Activated CD8-positive, alpha-beta T cell treated with anti-CD3 and anti-CD28 coated beads, Interleukin-2, amount 10 ng/mL, durations not matched to agents 7 days and 5 days (primary cell): Measurements from ENCODE around the gene ARID5B. TPM values are rescaled to one million over a fixed set of nuclear protein-coding genes. Genes with fewer than 3 reads are reported as not detected.
"Not testable (repeated sequence)": the region's sequence is repeated elsewhere in the genome, so short reads cannot be mapped to it uniquely, and the experiment has no call there.

Experiments
- ATAC-seq: fragments of 150-1000 bp; cut with Tn5 transposase; one replicate; pipeline ENCODE4 v1.10.0; 2021; ENCODE audit warnings: moderate library complexity
- CTCF ChIA-PET: fragments of 350-600 bp; sonication (Branson Sonifier 250); formaldehyde crosslinking; loops from one replicate; lab custom pipeline; 2021; ENCODE audit warnings: antibody characterized with exemption; lab: Charles Lee
- POLR2A ChIA-PET: fragments of 350-600 bp; sonication (Branson Sonifier 250); formaldehyde crosslinking; loops from one replicate; lab custom pipeline; 2021; ENCODE audit warnings: antibody characterized with exemption; lab: Charles Lee
- DNase-seq: peaks from one replicate; pipeline ENCODE4 v3.0.0-alpha.2; 2020
- H3K27ac Mint-ChIP-seq: one replicate; pipeline ENCODE4 v1.8.0; 2021; ENCODE audit warnings: mild to moderate bottlenecking, mixed read lengths
- H3K27me3 Mint-ChIP-seq: one replicate; pipeline ENCODE4 v1.8.0; 2021; ENCODE audit warnings: low read depth, mixed read lengths
- H3K36me3 Mint-ChIP-seq: one replicate; pipeline ENCODE4 v1.8.0; 2021; ENCODE audit warnings: low read depth, mixed read lengths
- H3K4me1 Mint-ChIP-seq: one replicate; pipeline ENCODE4 v1.8.0; 2021; ENCODE audit warnings: low read depth, mixed read lengths
- H3K4me3 Mint-ChIP-seq: one replicate; pipeline ENCODE4 v1.8.0; 2021; ENCODE audit warnings: mild to moderate bottlenecking, mixed read lengths
- H3K9me3 Mint-ChIP-seq: one replicate; pipeline ENCODE4 v1.8.0; 2022; ENCODE audit warnings: mixed read lengths; ENCODE audit not compliant: insufficient read depth
- total RNA-seq, 2 experiments: library from RNA; stranded (reverse); gene quantifications; one replicate each; pipeline ENCODE4 v1.2.3, GENCODE V29; 2021

Gene ARID5B
- total RNA-seq, 2 experiments from 2014 or later: 18.0 to 21.6 TPM

- no peak overlapping the region for H3K27ac Mint-ChIP-seq
- POLR2A ChIA-PET: no interaction called here
- H3K36me3 Mint-ChIP-seq: peaks cover 46% of the 10 kb centered on the region
- H3K4me3 Mint-ChIP-seq: no peak overlapping the region
- ATAC-seq: no peak
- H3K9me3 Mint-ChIP-seq: peaks cover 7% of the 10 kb centered on the region
- CTCF ChIA-PET: interaction anchor here (1.2 kb wide), 2 partner anchors 16 to 74 kb away, joined by 3 to 4 read pairs; no protein-coding TSS in a partner anchor
- H3K27me3 Mint-ChIP-seq: no peaks in the 10 kb centered on the region
- DNase-seq: no peak
- peaks cover 21% of the 10 kb centered on the region for H3K4me1 Mint-ChIP-seq
Measured at GRCh38 chr10:61970182-61971002, 68.9 kb downstream of the ARID5B start.

DNA sequence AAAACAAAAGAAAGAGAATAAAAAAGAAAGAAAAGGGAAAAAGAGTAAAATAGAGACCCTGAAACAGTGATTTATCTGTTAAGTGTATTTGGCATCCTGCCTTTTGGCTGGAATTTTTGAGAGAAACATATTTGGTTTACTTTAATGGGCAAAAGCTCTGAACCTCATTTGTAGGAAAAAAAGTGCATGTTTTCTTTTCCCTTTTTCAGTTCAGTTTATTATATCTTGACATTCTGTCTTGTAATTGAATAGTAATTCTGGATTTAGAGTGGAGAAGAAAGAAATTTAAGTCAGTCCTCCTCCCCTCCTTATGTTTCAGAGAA lies 69.5 kb downstream of the ARID5B start:
- peaks cover 46% of the 10 kb centered on the region for H3K36me3 Mint-ChIP-seq
- ChIA-PET POLR2A (no interaction called here), CTCF (interaction anchor here (1.2 kb wide), 2 partner anchors 15 to 74 kb away, joined by 3 to 4 read pairs; no protein-coding TSS in a partner anchor)
- H3K27me3 Mint-ChIP-seq: no peaks in the 10 kb centered on the region
- ATAC-seq: no peak
- H3K9me3 Mint-ChIP-seq: peaks cover 7% of the 10 kb centered on the region
- H3K4me1 Mint-ChIP-seq: peaks cover 17% of the 10 kb centered on the region
- H3K27ac Mint-ChIP-seq: no peak overlapping the region
- no peak for DNase-seq
- no peak overlapping the region for H3K4me3 Mint-ChIP-seq

- Mint-ChIP-seq H3K36me3 (peaks cover 42% of the 10 kb centered on the region), H3K9me3 (peaks cover 3% of the 10 kb centered on the region), H3K27ac (no peak overlapping the region), H3K27me3 (no peaks in the 10 kb centered on the region), H3K4me1 (peaks cover 17% of the 10 kb centered on the region), H3K4me3 (no peak overlapping the region)
- ATAC-seq: no peak
- no peak for DNase-seq
- POLR2A ChIA-PET: no interaction called here
- CTCF ChIA-PET: interaction anchor here (1.6 kb wide), 1 partner anchor 65 kb away, joined by 4 read pairs; no protein-coding TSS in a partner anchor
Measured at GRCh38 chr10:61973169-61973568, 71.7 kb downstream of the ARID5B start.

DNA sequence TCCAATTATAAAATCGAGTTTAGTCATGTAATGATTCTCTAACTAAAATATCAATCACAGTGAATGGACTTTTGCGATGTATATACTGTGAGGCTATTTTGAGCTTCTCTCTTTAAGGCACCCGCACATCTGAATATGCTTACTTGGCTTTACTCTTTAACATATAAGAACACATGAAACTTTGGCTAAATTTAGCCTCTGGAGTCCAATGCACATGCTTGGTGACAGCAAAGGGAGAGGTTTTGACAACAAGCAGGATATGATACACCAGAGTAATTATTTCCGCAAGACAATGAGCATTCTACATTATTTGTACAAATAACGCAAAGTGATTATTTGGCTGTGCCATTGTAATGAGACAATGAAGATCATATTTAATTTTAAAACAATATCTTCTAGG lies 72.4 kb downstream of the ARID5B start:
- no peak for ATAC-seq
- DNase-seq: no peak
- H3K27me3 Mint-ChIP-seq: no peaks in the 10 kb centered on the region
- POLR2A ChIA-PET: no interaction called here
- peaks cover 42% of the 10 kb centered on the region for H3K36me3 Mint-ChIP-seq
- no peak overlapping the region for H3K27ac Mint-ChIP-seq
- H3K4me1 Mint-ChIP-seq: peaks cover 17% of the 10 kb centered on the region
- CTCF ChIA-PET: no interaction called here
- peaks cover 3% of the 10 kb centered on the region for H3K9me3 Mint-ChIP-seq
- no peak overlapping the region for H3K4me3 Mint-ChIP-seq

DNA sequence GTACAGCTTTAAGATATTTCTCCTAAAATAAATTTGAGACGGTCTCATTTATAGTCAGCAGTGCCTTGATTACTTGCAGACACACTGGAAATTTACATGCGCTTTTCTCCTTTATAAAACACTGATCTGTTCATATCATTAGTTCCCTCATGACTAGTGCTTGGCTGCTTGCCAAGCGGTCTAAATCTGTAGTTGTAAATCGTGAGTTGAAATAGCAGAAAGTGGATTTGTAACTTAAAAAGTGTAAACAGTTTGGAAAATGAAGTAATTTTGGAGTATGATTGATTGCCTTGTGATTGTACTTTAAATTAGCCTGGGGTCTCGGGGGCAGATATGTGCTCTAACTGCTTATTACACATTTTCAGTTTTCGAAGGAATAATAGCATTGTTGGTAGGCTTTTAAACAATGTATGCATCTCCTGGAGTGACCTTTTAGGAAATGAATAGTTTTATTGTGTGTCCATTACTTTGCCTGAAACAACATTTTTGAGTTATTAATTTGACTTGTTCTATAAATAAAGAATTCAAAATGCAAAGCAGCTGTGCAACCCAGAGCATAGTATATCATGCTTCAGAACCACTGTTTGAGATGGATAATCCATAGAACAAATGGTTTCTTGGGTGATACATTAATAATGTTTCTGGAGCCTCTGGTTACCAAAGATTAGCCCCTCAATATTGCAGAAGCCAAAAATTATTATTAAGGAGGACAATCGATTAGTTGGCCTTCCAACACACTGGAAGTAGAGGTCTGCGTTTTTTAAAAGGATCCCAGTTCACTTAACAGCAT lies 73.3 kb downstream of the ARID5B start:
- ATAC-seq (no peak), DNase-seq (no peak)
- no peaks in the 10 kb centered on the region for H3K27me3 Mint-ChIP-seq
- ChIA-PET CTCF (interaction anchor here (1.4 kb wide), 1 partner anchor 14 kb away, joined by 4 read pairs; no protein-coding TSS in a partner anchor), POLR2A (interaction anchor here (0.6 kb wide), 1 partner anchor 12 kb away, joined by 3 read pairs; no protein-coding TSS in a partner anchor)
- peaks cover 17% of the 10 kb centered on the region for H3K4me1 Mint-ChIP-seq
- H3K27ac Mint-ChIP-seq: no peak overlapping the region
- H3K36me3 Mint-ChIP-seq: peaks cover 47% of the 10 kb centered on the region
- peaks cover 3% of the 10 kb centered on the region for H3K9me3 Mint-ChIP-seq
- H3K4me3 Mint-ChIP-seq: no peak overlapping the region

- CTCF ChIA-PET: interaction anchor here (1.4 kb wide), 1 partner anchor 13 kb away, joined by 4 read pairs; no protein-coding TSS in a partner anchor
- H3K36me3 Mint-ChIP-seq: peaks cover 45% of the 10 kb centered on the region
- no peak for DNase-seq
- H3K9me3 Mint-ChIP-seq: peaks cover 3% of the 10 kb centered on the region
- POLR2A ChIA-PET: interaction anchor here (0.6 kb wide), 2 partner anchors 12 to 79 kb away, joined by 3 read pairs; no protein-coding TSS in a partner anchor
- peaks cover 13% of the 10 kb centered on the region for H3K4me1 Mint-ChIP-seq
- ATAC-seq: no peak
- no peak overlapping the region for H3K27ac Mint-ChIP-seq
- no peak overlapping the region for H3K4me3 Mint-ChIP-seq
- H3K27me3 Mint-ChIP-seq: no peaks in the 10 kb centered on the region
Measured at GRCh38 chr10:61975391-61975932, 74.0 kb downstream of the ARID5B start.

GRCh38 chr10:61976951-61977721 lies 75.6 kb downstream of the ARID5B start:
- H3K27me3 Mint-ChIP-seq, H3K9me3 Mint-ChIP-seq, ATAC-seq, CTCF ChIA-PET, H3K4me3 Mint-ChIP-seq, H3K4me1 Mint-ChIP-seq, POLR2A ChIA-PET, H3K27ac Mint-ChIP-seq, DNase-seq: not testable (repeated sequence)
- H3K36me3 Mint-ChIP-seq: peaks cover 43% of the 10 kb centered on the region

- DNase-seq (no peak), ATAC-seq (no peak)
- ChIA-PET CTCF (no interaction called here), POLR2A (interaction anchor here (0.6 kb wide), 1 partner anchor 56 kb away, joined by 3 read pairs; no protein-coding TSS in a partner anchor)
- H3K4me1 Mint-ChIP-seq: peaks cover 9% of the 10 kb centered on the region
- no peak overlapping the region for H3K27ac Mint-ChIP-seq
- H3K9me3 Mint-ChIP-seq: peaks cover 3% of the 10 kb centered on the region
- H3K4me3 Mint-ChIP-seq: no peak overlapping the region
- H3K27me3 Mint-ChIP-seq: no peaks in the 10 kb centered on the region
- peaks cover 48% of the 10 kb centered on the region for H3K36me3 Mint-ChIP-seq
Measured at GRCh38 chr10:61978965-61979364, 77.5 kb downstream of the ARID5B start.

GRCh38 chr10:61981460-61981859 lies 80.0 kb downstream of the ARID5B start:
- POLR2A ChIA-PET: no interaction called here
- no peak for ATAC-seq
- H3K27me3 Mint-ChIP-seq: no peaks in the 10 kb centered on the region
- peaks cover under 1% of the 10 kb centered on the region for H3K9me3 Mint-ChIP-seq
- no peak overlapping the region for H3K27ac Mint-ChIP-seq
- CTCF ChIA-PET: no interaction called here
- peaks cover 49% of the 10 kb centered on the region for H3K36me3 Mint-ChIP-seq
- H3K4me1 Mint-ChIP-seq: peaks cover 22% of the 10 kb centered on the region
- DNase-seq: no peak
- no peak overlapping the region for H3K4me3 Mint-ChIP-seq

DNA sequence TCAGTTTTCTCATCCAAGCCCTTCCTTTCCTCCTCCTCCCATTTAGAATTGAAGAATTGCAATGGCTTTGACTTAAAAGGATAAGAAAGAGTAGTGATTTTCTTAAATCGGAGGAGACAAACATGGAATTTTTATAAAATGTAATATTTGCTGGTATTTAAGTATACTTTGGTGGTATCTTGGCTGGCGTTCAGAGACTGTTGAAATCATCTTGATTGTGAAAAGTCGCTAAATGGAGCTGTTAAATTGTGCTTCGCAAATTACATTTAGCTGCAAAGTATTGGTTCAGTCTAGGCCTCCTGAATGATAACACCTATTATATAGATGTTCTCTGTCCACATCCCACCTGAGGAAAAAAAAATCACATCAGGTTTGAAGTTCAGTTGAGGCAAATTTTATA lies 81.8 kb downstream of the ARID5B start:
- Mint-ChIP-seq H3K9me3 (no peaks in the 10 kb centered on the region), H3K27ac (no peak overlapping the region), H3K36me3 (peaks cover 41% of the 10 kb centered on the region), H3K4me3 (no peak overlapping the region), H3K27me3 (no peaks in the 10 kb centered on the region), H3K4me1 (peaks cover 30% of the 10 kb centered on the region)
- POLR2A ChIA-PET: no interaction called here
- CTCF ChIA-PET: interaction anchor here (1.1 kb wide), 1 partner anchor 16 kb away, joined by 3 read pairs; no protein-coding TSS in a partner anchor
- ATAC-seq: no peak
- no peak for DNase-seq

- CTCF ChIA-PET: no interaction called here
- Mint-ChIP-seq H3K27ac (no peak overlapping the region), H3K4me3 (no peak overlapping the region), H3K9me3 (no peaks in the 10 kb centered on the region), H3K27me3 (no peaks in the 10 kb centered on the region), H3K36me3 (peaks cover 29% of the 10 kb centered on the region), H3K4me1 (peaks cover 38% of the 10 kb centered on the region)
- POLR2A ChIA-PET: interaction anchor here (5.9 kb wide), 1 partner anchor 83 kb away, joined by 58 read pairs; the partner anchor contains the start of gene ARID5B
- no peak for ATAC-seq
- DNase-seq: no peak
Measured at GRCh38 chr10:61984803-61985418, 83.4 kb downstream of the ARID5B start.
